HepG2 (cell line): ENCODE results near the gene CDK5R1. TPM values are rescaled to one million over a fixed set of nuclear protein-coding genes. Genes with fewer than 3 reads are reported as not detected.

Experiments
- ATAC-seq: fragments of 200-7000 bp; cut with Tn5 transposase; 3 replicates; pipeline ENCODE4 v1.9.1; 2020; ENCODE audit warnings: mild to moderate bottlenecking, moderate library complexity
- BruUV-seq: library from RNA; stranded (reverse); fragments of 400-500 nt; replicated peaks from 2 replicates; lab custom pipeline; 2021; lab: Mats Ljungman, UMichigan
- CTCF ChIA-PET: fragments of 300-600 bp; formaldehyde crosslinking; extraction: SDS; loops from one replicate; lab custom pipeline; 2021; ENCODE audit warnings: low total read pairs, inconsistent platforms, low intra/inter-chr PET ratio; lab: Yijun Ruan, JAX
- POLR2A ChIA-PET: fragments of 350-600 bp; sonication (Branson Sonifier 250); formaldehyde crosslinking; loops from one replicate; lab custom pipeline; 2020; ENCODE audit warnings: antibody characterized with exemption, inconsistent platforms; lab: Yijun Ruan, JAX
- DNase-seq: peaks from one replicate; pipeline ENCODE4 v3.0.0-alpha.2; 2015; ENCODE audit warnings: low spot score
- FAIRE-seq: peaks from 3 replicates; lab custom pipeline; 2011; peaks lifted over from hg19 to GRCh38; lab: Jason Lieb, UNC
- H2AFZ ChIP-seq: one replicate; pipeline ENCODE4 v1.6.1; 2011; ENCODE audit warnings: low read length, inconsistent platforms
- H3K27ac ChIP-seq: fragments of 300-600 bp; 3 replicates; pipeline ENCODE4 v1.8.0; 2011; ENCODE audit warnings: mixed run types, mild to moderate bottlenecking, mixed read lengths, low read length, inconsistent platforms; ENCODE audit not compliant: insufficient read depth; ENCODE audit errors: extremely low read length
- H3K27me3 ChIP-seq, 2 experiments: fragments of 200-600 bp in 1 of 2; 2 replicates in 1 of 2; 3 replicates in 1 of 2; pipeline versions ENCODE4 v1.6.0 to v1.8.0; 2011; ENCODE audit warnings: low read length in 2 of 2, mild to moderate bottlenecking in 2 of 2, moderate library complexity in 2 of 2, inconsistent platforms in 1 of 2; ENCODE audit not compliant: insufficient read depth in 2 of 2, control insufficient read depth in 1 of 2
- H3K36me3 ChIP-seq, 2 experiments: fragments of 200-600 bp in 1 of 2; replicated peaks in 1 of 2; 2 replicates in 1 of 2; 3 replicates in 1 of 2; pipeline versions ENCODE4 v1.5.1 to v1.8.0; 2011; ENCODE audit warnings: low read length in 2 of 2, inconsistent platforms in 1 of 2; ENCODE audit not compliant: insufficient read depth in 2 of 2, control insufficient read depth in 1 of 2
- H3K4me1 ChIP-seq: 2 replicates; pipeline ENCODE4 v1.5.1; 2012; ENCODE audit warnings: low read length, inconsistent platforms; ENCODE audit not compliant: insufficient read depth
- H3K4me2 ChIP-seq: 2 replicates; pipeline ENCODE4 v1.6.0; 2011; ENCODE audit warnings: low read depth, low read length, inconsistent platforms
- H3K4me3 ChIP-seq, 3 experiments: fragments of 200-600 bp in 1 of 3; sonication (generic), shearing (Covaris generic) in 1 of 3; replicated peaks in 1 of 3; 2 replicates each; pipeline ENCODE4 v1.5.1; 2011 to 2016; ENCODE audit warnings: low read length in 3 of 3, inconsistent platforms in 2 of 3, low read depth in 2 of 3, mild to moderate bottlenecking in 2 of 3, control low read depth in 1 of 3, mixed read lengths in 1 of 3; ENCODE audit not compliant: insufficient read depth in 1 of 3
- H3K79me2 ChIP-seq: one replicate; pipeline ENCODE4 v1.6.1; 2011; ENCODE audit warnings: low read length, inconsistent platforms; ENCODE audit not compliant: insufficient read depth
- H3K9ac ChIP-seq: 2 replicates; pipeline ENCODE4 v1.6.0; 2011; ENCODE audit warnings: mild to moderate bottlenecking, low read depth, low read length, inconsistent platforms; ENCODE audit not compliant: insufficient read depth
- H3K9me3 ChIP-seq: 2 replicates; pipeline ENCODE4 v1.5.1; 2012; ENCODE audit warnings: mild to moderate bottlenecking, low read length
- H4K20me1 ChIP-seq: 2 replicates; pipeline ENCODE4 v1.6.0; 2011; ENCODE audit warnings: inconsistent platforms, mild to moderate bottlenecking, low read length, moderate library complexity; ENCODE audit not compliant: insufficient read depth
- PHF8 ChIP-seq: sonication (generic); formaldehyde crosslinking; IDR thresholded peaks from 2 replicates; pipeline ENCODE4 v1.5.0; 2020; ENCODE audit warnings: missing genetic modification reagents
- WGBS: methylation state at CpG from one replicate; pipeline ENCODE4 v1.1.6; 2017; ENCODE audit warnings: low lambda C conversion rate; 5-methylcytosine and 5-hydroxymethylcytosine counted together
- in situ Hi-C: cut with HindIII; loops from 2 replicates; pipeline ENCODE4 v1.10.0; 2017; ENCODE audit warnings: low pct_unique_long_range_greater_than_20kb; ENCODE audit not compliant: extremely low pct_ligation_motif_present
- intact Hi-C: fragments of 100-400 bp; cut with micrococcal nuclease; formaldehyde crosslinking; loops from one replicate; pipeline ENCODE4 v1.10.0; 2022; ENCODE audit not compliant: unreplicated experiment
- polyA plus RNA-seq, 8 experiments: library from polyadenylated mRNA; depleted of rRNA in 3 of 8; stranded (reverse) in 7 of 8; unstranded in 1 of 8; fragments of >200 nt; fragmentation: Illumina TruSeq in 4 of 8; extraction: Trizol in 4 of 8; gene quantifications; 2 replicates each; pipeline versions ENCODE4 v1.2.1 to v1.2.3, GENCODE V29; 2011 to 2016; ENCODE audit warnings: low read depth in 4 of 8, missing spikeins in 1 of 8, mixed read lengths in 1 of 8; ENCODE audit not compliant: insufficient read depth in 1 of 8
- total RNA-seq, 5 experiments: library from RNA; depleted of rRNA; stranded (reverse); fragments of >200 nt; fragmentation: Illumina TruSeq; extraction: Trizol; gene quantifications; 2 replicates each; pipeline ENCODE4 v1.2.3, GENCODE V29; 2016; ENCODE audit warnings: low read depth in 1 of 5
- TF ChIP-seq, protein P1 (sequence below), 2 experiments: fragments of 450-650 bp in 1 of 2; sonication (generic) in 1 of 2; formaldehyde crosslinking in 1 of 2; IDR thresholded peaks; 2 replicates each; pipeline versions ENCODE4 v1.6.1 to v1.8.0; 2016 to 2022; ENCODE audit warnings: antibody characterized with exemption in 1 of 2, mild to moderate bottlenecking in 1 of 2, missing genetic modification reagents in 1 of 2

Gene CDK5R1
- total and polyA plus RNA-seq, 2 of the 13 experiments (the other 11 are each of a cell fraction or from before 2014, with no cell fraction given): 1.1 to 3.9 TPM

DNA sequence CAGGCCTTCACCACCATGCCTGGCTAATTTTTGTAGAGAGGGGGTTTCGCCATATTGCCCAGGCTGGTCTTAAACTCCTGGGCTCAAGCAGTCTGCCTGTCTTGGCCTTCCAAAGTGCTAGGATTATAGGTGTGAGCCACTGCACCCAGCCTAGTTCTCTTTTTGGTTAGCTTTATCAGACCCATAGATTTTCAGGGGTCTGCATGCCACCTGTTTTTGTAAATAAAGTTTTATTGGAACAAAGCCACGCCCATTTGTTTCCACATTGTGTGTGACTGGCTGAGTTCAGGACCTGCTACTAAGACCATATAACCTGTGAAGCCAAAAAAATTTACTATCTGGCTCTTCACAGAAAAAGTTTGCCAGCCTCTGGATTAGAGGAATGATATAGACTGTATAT, 34.9 kb upstream of the CDK5R1 start:
- intact Hi-C loops (no loop called here), in situ Hi-C loops (no loop called here)
- peaks cover 47% of the 10 kb centered on the region for H3K79me2 ChIP-seq
- DNase-seq: no peak
- peaks cover 8% of the 10 kb centered on the region for H3K4me1 ChIP-seq
- H3K36me3 ChIP-seq: peaks cover 10 to 75% of the 10 kb centered on the region in 2 experiments
- no peak for FAIRE-seq
- ChIA-PET POLR2A (no interaction called here), CTCF (no interaction called here)
- H3K4me3 ChIP-seq: no peak overlapping the region
- TF ChIP-seq, protein P1, sequence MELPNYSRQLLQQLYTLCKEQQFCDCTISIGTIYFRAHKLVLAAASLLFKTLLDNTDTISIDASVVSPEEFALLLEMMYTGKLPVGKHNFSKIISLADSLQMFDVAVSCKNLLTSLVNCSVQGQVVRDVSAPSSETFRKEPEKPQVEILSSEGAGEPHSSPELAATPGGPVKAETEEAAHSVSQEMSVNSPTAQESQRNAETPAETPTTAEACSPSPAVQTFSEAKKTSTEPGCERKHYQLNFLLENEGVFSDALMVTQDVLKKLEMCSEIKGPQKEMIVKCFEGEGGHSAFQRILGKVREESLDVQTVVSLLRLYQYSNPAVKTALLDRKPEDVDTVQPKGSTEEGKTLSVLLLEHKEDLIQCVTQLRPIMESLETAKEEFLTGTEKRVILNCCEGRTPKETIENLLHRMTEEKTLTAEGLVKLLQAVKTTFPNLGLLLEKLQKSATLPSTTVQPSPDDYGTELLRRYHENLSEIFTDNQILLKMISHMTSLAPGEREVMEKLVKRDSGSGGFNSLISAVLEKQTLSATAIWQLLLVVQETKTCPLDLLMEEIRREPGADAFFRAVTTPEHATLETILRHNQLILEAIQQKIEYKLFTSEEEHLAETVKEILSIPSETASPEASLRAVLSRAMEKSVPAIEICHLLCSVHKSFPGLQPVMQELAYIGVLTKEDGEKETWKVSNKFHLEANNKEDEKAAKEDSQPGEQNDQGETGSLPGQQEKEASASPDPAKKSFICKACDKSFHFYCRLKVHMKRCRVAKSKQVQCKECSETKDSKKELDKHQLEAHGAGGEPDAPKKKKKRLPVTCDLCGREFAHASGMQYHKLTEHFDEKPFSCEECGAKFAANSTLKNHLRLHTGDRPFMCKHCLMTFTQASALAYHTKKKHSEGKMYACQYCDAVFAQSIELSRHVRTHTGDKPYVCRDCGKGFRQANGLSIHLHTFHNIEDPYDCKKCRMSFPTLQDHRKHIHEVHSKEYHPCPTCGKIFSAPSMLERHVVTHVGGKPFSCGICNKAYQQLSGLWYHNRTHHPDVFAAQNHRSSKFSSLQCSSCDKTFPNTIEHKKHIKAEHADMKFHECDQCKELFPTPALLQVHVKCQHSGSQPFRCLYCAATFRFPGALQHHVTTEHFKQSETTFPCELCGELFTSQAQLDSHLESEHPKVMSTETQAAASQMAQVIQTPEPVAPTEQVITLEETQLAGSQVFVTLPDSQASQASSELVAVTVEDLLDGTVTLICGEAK (IDR thresholded peaks at IDR 0.05): peak; percentile 61
- TF ChIP-seq, protein P1 (CRISPR knock-in tag; IDR thresholded peaks at IDR 0.05): peak; percentile 96
- TF ChIP-seq PHF8 (CRISPR knock-in tag): no peak
- H3K27ac ChIP-seq: no peak overlapping the region
- BruUV-seq: no TSS peak
- H3K4me2 ChIP-seq: no peak overlapping the region
- H4K20me1 ChIP-seq: no peaks in the 10 kb centered on the region
- no peak for ATAC-seq
- H3K9me3 ChIP-seq: no peaks in the 10 kb centered on the region
- H2AFZ ChIP-seq: no peak overlapping the region
- no peak overlapping the region for H3K9ac ChIP-seq
- WGBS: 97% methylated on average over 2 of the region's 2 CpGs
- H3K27me3 ChIP-seq: no peaks in the 10 kb centered on the region
